ENCODE data around the gene CNDP2. TPM values are rescaled to one million over a fixed set of nuclear protein-coding genes. Genes with fewer than 3 reads are reported as not detected.

Gene CNDP2
- total RNA-seq: 100 to 1,000 TPM; 145 to 163 TPM

DNA sequence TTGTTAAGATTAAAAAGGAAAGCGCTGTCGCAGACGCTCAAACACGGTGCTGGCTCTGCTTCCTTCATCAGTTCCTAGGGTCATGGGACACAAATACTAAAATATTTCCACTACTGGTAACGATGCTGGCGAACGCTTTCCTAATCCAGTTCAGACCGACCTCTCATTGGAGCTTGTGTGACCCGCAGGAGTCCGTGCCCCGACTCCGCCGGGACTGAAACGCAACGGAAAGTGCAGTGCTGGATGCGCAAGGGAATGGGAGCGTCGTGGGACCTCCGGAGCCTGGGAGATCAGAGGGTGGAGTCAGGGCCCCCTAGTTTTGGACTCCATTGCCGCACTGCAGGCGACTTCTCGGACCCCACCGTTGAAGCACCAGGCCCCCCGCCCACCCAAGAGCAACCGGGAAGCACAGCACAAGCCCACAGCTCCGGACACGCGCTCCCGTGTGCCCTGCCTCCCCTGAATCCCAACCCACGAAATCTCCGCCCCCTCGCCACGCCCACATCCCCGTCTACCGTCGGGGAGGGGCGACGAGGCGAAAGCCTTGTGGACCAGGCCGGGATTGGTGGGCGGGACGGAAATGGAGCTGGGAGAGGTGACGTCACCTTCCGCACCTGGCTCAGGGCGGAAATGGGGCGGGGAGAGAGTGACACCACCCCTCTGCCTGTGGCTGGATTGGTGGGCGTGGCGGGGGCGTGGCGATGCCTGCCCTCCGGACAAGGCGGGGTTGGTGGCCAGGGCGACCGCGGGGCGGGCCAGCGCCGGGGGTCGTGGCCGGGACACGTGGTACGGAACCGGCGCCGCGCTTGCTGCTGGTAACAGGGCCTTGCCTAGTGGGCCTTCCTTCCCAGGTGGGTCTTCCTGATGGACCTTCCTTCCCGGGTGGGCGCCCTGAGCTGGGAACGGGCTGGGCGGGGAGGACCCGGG, at the start of gene CNDP2:
CNDP2 (plus strand) TSS at position 783 of the 927 bp plus-strand sequence. CDS start 3,611 bp downstream, outside the sequence.
- peaks cover 8% of the 10 kb centered on the region for H3K27me3 Mint-ChIP-seq
- POLR2A ChIA-PET: interaction anchor here (0.6 kb wide), 1 partner anchor 297 kb away, joined by 3 read pairs; no protein-coding TSS in a partner anchor
- peaks cover 46% of the 10 kb centered on the region for H3K4me1 Mint-ChIP-seq
- DNase-seq: peak; percentile 99
- peak within 1 kb of the TSS; percentile 97 for H3K27ac Mint-ChIP-seq
- peaks cover 12% of the 10 kb centered on the region for H3K36me3 Mint-ChIP-seq (ENCODE audit: low read depth)
- CTCF ChIA-PET: interaction anchor here (1.0 to 1.8 kb wide), 2 partner anchors 117 to 142 kb away, joined by 3 to 6 read pairs; no protein-coding TSS in a partner anchor
- peak within 1 kb of the TSS; percentile 84 for H3K4me3 Mint-ChIP-seq
- no peaks in the 10 kb centered on the region for H3K9me3 Mint-ChIP-seq

DNA sequence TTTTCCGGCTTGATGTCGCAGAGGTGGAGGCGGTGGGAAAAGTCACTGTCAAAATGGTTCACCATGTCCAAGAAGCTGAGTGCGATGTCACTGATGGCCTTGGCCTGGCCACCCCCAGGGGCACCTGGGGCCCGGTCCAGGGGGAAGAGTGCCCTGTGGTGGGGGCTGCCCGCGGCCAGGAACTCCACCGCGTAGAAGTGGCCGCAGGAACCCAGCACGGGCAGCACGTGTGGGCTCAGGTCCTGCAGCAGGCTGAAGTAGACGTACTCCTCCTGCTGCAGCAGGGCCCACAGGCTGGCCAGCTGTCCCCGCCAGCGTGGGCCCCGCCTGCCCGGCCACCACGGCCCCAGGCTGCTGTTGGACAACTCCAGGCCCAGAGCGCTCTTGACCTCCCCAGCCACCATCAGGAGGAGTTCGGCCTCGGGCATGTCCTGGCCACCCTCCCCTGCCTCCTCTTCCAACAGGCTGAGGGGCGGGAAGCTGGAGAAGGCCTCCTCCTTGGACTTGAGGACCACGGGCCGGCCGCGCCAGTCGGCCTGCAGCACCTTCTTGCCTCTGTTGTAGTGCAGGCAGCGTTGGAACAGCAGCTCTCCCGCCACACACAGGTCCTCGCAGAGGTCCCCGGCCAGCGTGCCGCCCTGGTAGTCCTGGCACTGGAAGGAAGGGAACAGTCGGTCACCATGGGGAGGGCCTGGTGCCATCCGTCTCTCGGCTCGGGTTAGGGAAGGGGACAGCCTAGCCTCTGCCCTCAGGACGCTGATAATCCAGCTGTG, 49.3 kb upstream of the CNDP2 start:
- peaks cover 5% of the 10 kb centered on the region for H3K27me3 Mint-ChIP-seq
- no peaks in the 10 kb centered on the region for H3K4me1 Mint-ChIP-seq
- no peaks in the 10 kb centered on the region for H3K9me3 Mint-ChIP-seq
- no peak for DNase-seq
- no peak overlapping the region for H3K4me3 Mint-ChIP-seq
- no peaks in the 10 kb centered on the region for H3K36me3 Mint-ChIP-seq (ENCODE audit: low read depth)
- H3K27ac Mint-ChIP-seq: peak overlapping the region; percentile 50
- CTCF ChIA-PET: interaction anchor here (0.7 kb wide), 1 partner anchor 73 kb away, joined by 3 read pairs; no protein-coding TSS in a partner anchor
- POLR2A ChIA-PET: no interaction called here

DNA sequence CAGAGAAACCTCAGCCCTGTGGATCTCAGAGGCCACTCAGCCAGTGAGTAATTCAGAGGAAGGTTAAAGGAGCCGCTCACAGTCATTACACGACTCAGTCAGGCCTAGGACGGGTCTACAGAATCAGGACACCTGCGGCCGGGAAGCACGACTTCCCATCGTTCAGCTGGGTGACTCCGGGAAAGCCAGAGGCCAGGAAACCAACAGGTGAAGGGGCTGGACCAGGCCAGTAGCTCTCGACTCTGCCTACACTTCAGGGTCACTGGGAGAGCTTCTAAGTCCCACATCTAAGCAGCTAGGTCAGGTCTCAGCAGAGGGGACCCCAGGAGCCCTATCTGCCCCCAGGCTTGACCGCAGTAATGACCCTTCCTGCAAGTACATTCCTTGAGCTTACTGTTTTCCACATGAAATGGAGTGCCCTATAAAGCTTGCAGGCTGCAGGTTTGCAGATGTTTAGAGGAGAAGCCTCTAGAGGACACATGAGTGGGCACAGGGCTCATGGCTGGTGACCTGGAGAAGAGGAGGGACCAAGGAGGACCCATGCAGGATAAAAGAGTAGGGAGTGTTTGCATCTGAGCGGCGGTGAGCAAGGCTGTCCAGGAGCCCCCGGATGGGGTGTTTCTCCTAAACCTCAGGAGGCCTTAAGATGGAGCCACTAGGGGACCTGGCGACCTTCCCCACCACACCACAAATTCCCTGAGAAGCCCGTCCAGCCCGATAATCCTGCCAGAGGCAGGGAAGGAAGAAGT, 48.6 kb upstream of the CNDP2 start:
- no peak for DNase-seq
- H3K27me3 Mint-ChIP-seq: peaks cover 6% of the 10 kb centered on the region
- H3K4me1 Mint-ChIP-seq: no peaks in the 10 kb centered on the region
- H3K4me3 Mint-ChIP-seq: no peak overlapping the region
- H3K27ac Mint-ChIP-seq: peak overlapping the region; percentile 50
- no peaks in the 10 kb centered on the region for H3K36me3 Mint-ChIP-seq (ENCODE audit: low read depth)
- H3K9me3 Mint-ChIP-seq: no peaks in the 10 kb centered on the region
- ChIA-PET POLR2A (no interaction called here), CTCF (no interaction called here)

DNA sequence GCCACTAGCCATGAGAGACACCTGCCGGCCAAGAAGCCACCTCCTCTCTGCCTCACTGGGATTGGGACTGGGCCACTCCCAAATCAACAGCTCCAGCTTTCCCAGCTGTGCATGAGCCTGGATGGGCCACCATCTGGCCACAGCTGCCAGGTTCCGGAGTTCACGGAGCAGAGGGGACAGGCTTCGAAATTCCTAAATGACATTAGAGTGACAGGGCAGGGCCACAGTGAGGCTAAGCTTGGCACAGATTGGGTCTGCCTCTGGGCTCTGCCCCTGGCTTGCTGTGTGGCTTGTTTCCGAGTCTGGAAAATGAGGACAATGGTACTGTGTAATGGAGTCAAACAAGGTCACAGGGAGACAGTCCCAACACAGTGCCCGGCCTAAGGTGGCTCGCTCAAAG, 45.5 kb upstream of the CNDP2 start:
- no peak for DNase-seq
- no peaks in the 10 kb centered on the region for H3K9me3 Mint-ChIP-seq
- no peak overlapping the region for H3K4me3 Mint-ChIP-seq
- no peaks in the 10 kb centered on the region for H3K36me3 Mint-ChIP-seq (ENCODE audit: low read depth)
- no peaks in the 10 kb centered on the region for H3K4me1 Mint-ChIP-seq
- no peak overlapping the region for H3K27ac Mint-ChIP-seq
- peaks cover 27% of the 10 kb centered on the region for H3K27me3 Mint-ChIP-seq
- ChIA-PET CTCF (no interaction called here), POLR2A (no interaction called here)

DNA sequence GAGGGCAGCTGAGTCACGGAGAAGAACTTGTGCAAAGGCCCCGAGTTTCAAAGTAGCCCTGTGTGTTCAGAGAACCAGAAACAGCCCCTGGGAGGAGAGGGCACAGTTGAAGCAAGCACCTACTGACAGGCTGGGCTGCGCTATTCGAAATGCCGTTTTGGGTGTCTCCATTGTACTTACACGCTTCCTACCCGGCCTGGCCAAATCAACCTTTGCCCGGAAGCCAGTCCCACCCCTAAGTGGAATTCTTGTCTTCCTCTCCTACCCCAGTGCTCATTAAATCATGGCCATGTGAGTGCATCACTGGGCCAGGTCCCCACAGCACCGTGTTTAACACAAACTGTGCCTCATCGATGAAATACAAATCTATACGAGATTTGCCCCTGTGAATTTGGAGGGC, 45.0 kb upstream of the CNDP2 start:
- no peak overlapping the region for H3K4me3 Mint-ChIP-seq
- CTCF ChIA-PET: no interaction called here
- H3K4me1 Mint-ChIP-seq: peaks cover 3% of the 10 kb centered on the region
- H3K36me3 Mint-ChIP-seq (ENCODE audit: low read depth): no peaks in the 10 kb centered on the region
- no peak overlapping the region for H3K27ac Mint-ChIP-seq
- POLR2A ChIA-PET: no interaction called here
- no peaks in the 10 kb centered on the region for H3K9me3 Mint-ChIP-seq
- H3K27me3 Mint-ChIP-seq: peaks cover 32% of the 10 kb centered on the region
- no peak for DNase-seq

DNA sequence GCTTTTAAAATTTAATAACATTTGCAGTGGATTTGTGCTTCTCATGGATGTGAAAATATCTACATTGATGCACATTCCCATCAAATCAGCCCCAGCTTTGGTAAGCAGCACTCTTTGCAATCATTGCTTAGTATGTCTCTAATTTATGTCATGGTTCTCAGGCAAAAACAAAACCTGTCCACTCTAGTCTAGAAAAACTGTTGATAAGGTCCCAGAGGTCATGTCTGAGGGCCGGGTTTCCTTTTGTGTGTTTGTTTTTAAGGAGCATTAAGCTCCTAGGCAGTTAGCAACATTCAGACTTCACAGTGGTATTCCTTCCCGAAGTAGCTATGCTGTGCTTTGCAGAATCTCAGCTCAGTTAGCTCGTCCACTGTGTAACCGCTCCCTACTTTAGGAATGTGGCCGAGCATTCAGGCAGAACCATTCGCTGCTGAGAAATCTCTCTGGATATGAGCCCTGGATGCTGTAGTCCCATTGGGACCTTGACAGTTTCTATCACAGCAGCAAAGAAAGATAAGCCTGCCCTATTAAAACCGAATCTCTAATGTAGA, 43.1 kb upstream of the CNDP2 start:
- Mint-ChIP-seq H3K27me3 (peaks cover 45% of the 10 kb centered on the region), H3K27ac (no peak overlapping the region), H3K9me3 (no peaks in the 10 kb centered on the region), H3K4me3 (no peak overlapping the region), H3K4me1 (peaks cover 6% of the 10 kb centered on the region), H3K36me3 (ENCODE audit: low read depth) (no peaks in the 10 kb centered on the region)
- CTCF ChIA-PET: interaction anchor here (0.9 kb wide), 1 partner anchor 10 kb away, joined by 3 read pairs; no protein-coding TSS in a partner anchor
- DNase-seq: no peak
- POLR2A ChIA-PET: no interaction called here

DNA sequence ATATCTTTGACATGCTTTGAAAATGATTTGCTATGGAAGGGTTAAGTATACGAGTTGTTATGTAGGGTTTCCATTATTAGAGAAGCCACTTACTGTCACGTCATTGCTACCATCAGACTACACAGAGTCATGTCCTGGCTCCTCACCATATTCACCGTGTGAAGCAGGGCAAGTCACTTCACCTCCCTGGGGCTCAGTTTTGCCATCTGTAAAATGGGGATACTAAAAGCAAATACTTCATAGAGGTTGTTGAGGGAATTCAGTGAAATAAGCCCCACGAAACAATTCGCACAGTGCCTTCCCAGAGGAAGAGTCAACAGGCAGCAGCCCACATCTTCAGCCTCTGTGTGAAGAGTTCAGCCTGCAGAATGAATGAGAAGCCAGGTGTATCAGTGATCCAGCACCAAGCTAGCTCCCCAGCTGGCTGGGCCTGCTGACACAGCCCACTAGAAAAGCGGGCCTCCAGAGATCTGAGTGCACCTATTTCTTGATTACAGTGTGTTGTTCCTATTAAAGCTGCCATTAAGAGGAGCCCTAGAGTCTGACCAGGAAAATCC, 42.4 kb upstream of the CNDP2 start:
- Mint-ChIP-seq H3K27ac (no peak overlapping the region), H3K9me3 (no peaks in the 10 kb centered on the region), H3K36me3 (ENCODE audit: low read depth) (no peaks in the 10 kb centered on the region), H3K4me3 (no peak overlapping the region), H3K27me3 (peaks cover 52% of the 10 kb centered on the region), H3K4me1 (peaks cover 6% of the 10 kb centered on the region)
- ChIA-PET CTCF (no interaction called here), POLR2A (no interaction called here)
- no peak for DNase-seq

DNA sequence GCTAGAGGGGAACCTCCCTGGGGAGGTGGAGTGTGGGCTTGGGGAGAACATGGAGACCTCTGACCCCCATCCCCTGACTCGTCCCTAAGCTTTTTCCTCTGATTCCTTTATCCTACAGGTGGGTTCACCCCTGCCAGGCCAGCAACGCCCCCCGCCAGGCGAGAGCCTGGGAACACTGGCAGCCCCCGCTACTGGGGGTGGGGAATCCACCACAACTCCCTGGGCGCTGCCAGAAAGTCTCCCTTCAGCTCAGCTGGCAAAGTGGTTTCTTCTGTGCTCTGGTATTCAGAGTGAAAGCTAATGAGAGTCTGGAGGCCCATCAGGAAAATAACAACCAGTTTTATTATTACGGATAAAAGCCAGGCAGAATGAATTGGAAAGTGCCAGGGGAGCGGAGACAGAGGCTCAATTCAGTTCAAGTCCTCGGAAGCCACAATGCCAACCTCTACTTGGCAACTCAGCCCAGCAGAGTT, 41.8 kb upstream of the CNDP2 start:
- POLR2A ChIA-PET: no interaction called here
- Mint-ChIP-seq H3K4me1 (peaks cover 6% of the 10 kb centered on the region), H3K9me3 (no peaks in the 10 kb centered on the region), H3K4me3 (no peak overlapping the region), H3K27ac (no peak overlapping the region), H3K36me3 (ENCODE audit: low read depth) (no peaks in the 10 kb centered on the region), H3K27me3 (peaks cover 58% of the 10 kb centered on the region)
- CTCF ChIA-PET: no interaction called here
- DNase-seq: no peak

DNA sequence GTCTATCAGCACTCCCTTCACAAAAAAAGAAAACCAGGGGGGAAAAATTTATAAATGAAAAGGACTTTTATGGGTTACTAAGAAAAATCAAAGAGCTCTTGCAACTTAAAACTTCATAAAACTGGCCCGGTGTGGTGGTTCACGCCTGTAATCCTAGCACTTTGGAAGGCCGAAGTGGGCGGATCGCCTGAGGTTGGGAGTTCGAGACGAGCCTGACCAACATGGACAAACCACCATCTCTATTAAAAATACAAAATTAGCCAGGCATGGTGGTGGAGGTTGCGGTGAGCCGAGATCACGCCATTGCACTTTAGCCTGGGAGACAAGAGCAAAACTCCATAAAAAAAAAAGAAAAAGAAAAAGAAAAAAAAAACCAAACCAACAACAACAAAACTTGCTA, 40.8 kb upstream of the CNDP2 start:
- H3K4me1 Mint-ChIP-seq: peaks cover 6% of the 10 kb centered on the region
- no peak overlapping the region for H3K4me3 Mint-ChIP-seq
- H3K27me3 Mint-ChIP-seq: peaks cover 66% of the 10 kb centered on the region
- ChIA-PET POLR2A (no interaction called here), CTCF (interaction anchor here (1.2 kb wide), 1 partner anchor 22 kb away, joined by 3 read pairs; no protein-coding TSS in a partner anchor)
- no peak for DNase-seq
- H3K27ac Mint-ChIP-seq: no peak overlapping the region
- H3K9me3 Mint-ChIP-seq: no peaks in the 10 kb centered on the region
- no peaks in the 10 kb centered on the region for H3K36me3 Mint-ChIP-seq (ENCODE audit: low read depth)

DNA sequence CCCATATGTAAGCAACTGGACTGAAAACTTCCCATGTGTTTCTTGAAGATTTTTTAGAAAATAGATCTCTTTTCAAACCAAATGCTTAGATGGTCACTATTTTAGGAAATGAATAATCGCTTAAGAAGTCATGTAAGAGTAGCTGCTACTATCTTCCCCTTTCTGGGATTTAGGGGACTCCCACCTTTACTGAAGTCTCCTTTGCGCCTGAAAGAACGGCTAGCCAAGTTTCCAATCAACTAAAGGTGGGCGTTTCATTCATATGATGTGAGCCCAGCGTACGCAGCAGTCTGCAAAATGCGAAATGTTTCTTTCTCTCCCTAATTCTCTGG, 40.2 kb upstream of the CNDP2 start:
- no peak overlapping the region for H3K4me3 Mint-ChIP-seq
- H3K27me3 Mint-ChIP-seq: peaks cover 68% of the 10 kb centered on the region
- H3K27ac Mint-ChIP-seq: no peak overlapping the region
- no peaks in the 10 kb centered on the region for H3K9me3 Mint-ChIP-seq
- peaks cover 6% of the 10 kb centered on the region for H3K4me1 Mint-ChIP-seq
- ChIA-PET POLR2A (no interaction called here), CTCF (interaction anchor here (1.2 kb wide), 1 partner anchor 23 kb away, joined by 3 read pairs; no protein-coding TSS in a partner anchor)
- no peaks in the 10 kb centered on the region for H3K36me3 Mint-ChIP-seq (ENCODE audit: low read depth)
- no peak for DNase-seq

DNA sequence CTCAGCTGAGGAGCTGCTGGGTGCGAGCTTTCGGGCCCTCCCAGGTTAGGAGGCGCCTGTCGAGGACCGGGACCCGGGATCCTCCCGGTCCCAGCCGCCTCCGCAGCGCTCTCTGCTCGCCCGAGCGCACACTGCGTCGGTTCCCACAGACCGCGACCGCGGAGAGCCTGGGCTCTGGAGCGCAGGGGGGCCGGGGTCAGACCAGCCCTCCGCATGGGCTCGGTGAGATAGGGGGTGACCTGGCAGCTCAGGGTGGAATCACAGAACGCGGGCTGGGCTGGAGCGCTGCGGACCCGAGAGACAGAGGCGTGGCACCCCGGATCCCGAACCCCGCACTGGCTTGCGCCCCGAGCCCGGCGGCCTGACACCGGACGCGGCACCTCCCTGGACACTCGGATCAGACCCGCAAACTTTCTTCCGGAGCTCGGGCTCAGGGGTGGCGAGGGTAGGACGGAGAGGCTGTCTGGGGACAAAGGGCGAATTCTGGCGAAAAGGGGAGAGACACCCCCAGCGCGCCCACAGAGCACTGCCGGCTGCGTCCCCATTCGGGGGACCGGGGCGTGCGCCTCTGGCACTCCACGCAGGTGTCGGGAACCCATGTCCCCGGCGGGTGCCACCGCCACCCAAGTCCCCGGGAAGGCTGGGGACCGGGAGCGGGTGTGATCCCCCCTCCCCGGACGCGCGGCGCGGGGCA, 39.7 kb upstream of the CNDP2 start:
- Mint-ChIP-seq H3K36me3 (ENCODE audit: low read depth) (no peaks in the 10 kb centered on the region), H3K9me3 (no peaks in the 10 kb centered on the region), H3K4me1 (peaks cover 6% of the 10 kb centered on the region), H3K27me3 (peaks cover 68% of the 10 kb centered on the region), H3K27ac (no peak overlapping the region), H3K4me3 (no peak overlapping the region)
- CTCF ChIA-PET: interaction anchor here (1.2 kb wide), 1 partner anchor 24 kb away, joined by 3 read pairs; no protein-coding TSS in a partner anchor
- DNase-seq: no peak
- POLR2A ChIA-PET: no interaction called here
